Activated CD8-positive, alpha-beta T cell treated with anti-CD3 and anti-CD28 coated beads for 36 hours (primary cell): ENCODE data around the gene DHRS13. TPM values are rescaled to one million over a fixed set of nuclear protein-coding genes. Genes with fewer than 3 reads are reported as not detected.
"Not testable (repeated sequence)": the region's sequence is repeated elsewhere in the genome, so short reads cannot be mapped to it uniquely, and the experiment has no call there.

ENCODE experiments used
- ATAC-seq: fragments of 200-7000 bp; cut with Tn5 transposase; one replicate; pipeline ENCODE4 v1.10.0; 2021; ENCODE audit warnings: mild to moderate bottlenecking, moderate library complexity
- CTCF ChIA-PET: fragments of 350-600 bp; sonication (Branson Sonifier 250); formaldehyde crosslinking; loops from one replicate; lab custom pipeline; 2021; ENCODE audit warnings: antibody characterized with exemption; lab: Charles Lee
- POLR2A ChIA-PET: fragments of 350-600 bp; sonication (Branson Sonifier 250); formaldehyde crosslinking; loops from one replicate; lab custom pipeline; 2021; ENCODE audit warnings: antibody characterized with exemption; lab: Charles Lee
- DNase-seq: peaks from one replicate; pipeline ENCODE4 v3.0.0-alpha.2; 2020
- H3K27ac Mint-ChIP-seq: one replicate; pipeline ENCODE4 v1.8.0; 2021; ENCODE audit warnings: mild to moderate bottlenecking, mixed read lengths
- H3K27me3 Mint-ChIP-seq: one replicate; pipeline ENCODE4 v1.8.0; 2021; ENCODE audit warnings: mixed read lengths
- H3K36me3 Mint-ChIP-seq: one replicate; pipeline ENCODE4 v1.8.0; 2021; ENCODE audit warnings: low read depth, mixed read lengths
- H3K4me1 Mint-ChIP-seq: one replicate; pipeline ENCODE4 v1.8.0; 2021; ENCODE audit warnings: low read depth, mixed read lengths
- H3K4me3 Mint-ChIP-seq: one replicate; pipeline ENCODE4 v1.8.0; 2021; ENCODE audit warnings: mild to moderate bottlenecking, moderate library complexity, mixed read lengths
- H3K9me3 Mint-ChIP-seq: one replicate; pipeline ENCODE4 v1.8.0; 2021; ENCODE audit warnings: mixed read lengths
- intact Hi-C: fragments of 100-400 bp; cut with micrococcal nuclease; formaldehyde crosslinking; loops from one replicate; pipeline ENCODE4 v1.10.0; 2022
- microRNA-seq: library from miRNA; unstranded; fragments of <30 nt; microRNA quantifications from one replicate; pipeline ENCODE4 v1.2.0, GENCODE V29; 2022; ENCODE audit warnings: borderline microRNAs expressed, borderline replicate concordance
- total RNA-seq, 2 experiments: library from RNA; stranded (reverse); gene quantifications; one replicate each; pipeline ENCODE4 v1.2.3, GENCODE V29; 2021
- TF ChIP-seq, protein P1 (sequence below): fragments of 200-600 bp; IDR thresholded peaks from one replicate; pipeline ENCODE4 v1.8.0; 2022; ENCODE audit warnings: antibody characterized with exemption, mild to moderate bottlenecking

DHRS13 gene
- total RNA-seq, 2 experiments from 2014 or later: 37.3 to 38.2 TPM

DNA sequence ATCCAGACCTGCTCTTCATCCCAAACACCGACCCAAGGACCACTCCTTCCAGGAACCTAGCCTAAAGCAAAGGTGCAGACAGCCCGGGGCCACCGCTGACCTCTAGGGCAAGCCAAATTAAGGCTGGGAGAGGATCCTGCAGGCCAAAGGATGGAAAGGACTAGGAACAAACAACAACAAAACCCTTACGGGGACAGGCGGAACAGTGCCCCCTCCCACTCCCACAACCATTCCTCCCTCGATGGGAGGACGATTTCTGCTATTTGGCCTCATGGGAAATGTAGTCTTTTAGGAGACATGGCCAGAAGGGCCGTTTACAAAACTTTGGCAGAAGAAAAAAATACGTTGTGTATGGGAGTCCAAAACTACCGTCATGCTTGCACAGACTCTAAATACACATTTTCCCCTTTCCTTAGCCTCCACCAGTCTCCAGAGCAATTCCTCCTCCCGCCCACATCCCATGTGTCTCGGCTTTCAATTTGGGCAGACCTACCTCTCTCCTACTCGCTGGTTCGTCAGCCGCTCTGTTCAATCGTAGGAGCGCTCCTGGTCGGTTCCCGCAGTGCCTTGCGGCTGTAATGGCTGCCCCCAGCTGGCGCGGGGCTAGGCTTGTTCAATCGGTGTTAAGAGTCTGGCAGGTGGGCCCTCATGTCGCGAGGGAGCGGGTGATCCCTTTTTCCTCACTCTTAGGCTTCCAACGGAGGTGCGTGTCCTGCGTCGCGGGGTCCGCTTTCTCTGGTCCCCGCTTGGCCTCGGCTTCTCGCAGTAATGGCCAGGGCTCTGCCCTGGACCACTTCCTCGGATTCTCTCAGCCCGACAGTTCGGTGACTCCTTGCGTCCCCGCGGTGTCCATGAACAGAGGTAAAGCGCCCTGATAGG is 48.2 kb downstream of the DHRS13 start, which contains the start of gene ERAL1:
Gene ERAL1, plus strand, starts transcription at position 560 of the 879 bp plus-strand sequence. Its CDS starts 19 bp downstream, at position 579.
- intact Hi-C loops: loop anchor here (5.0 kb wide), 1 partner anchor 48 kb away; the partner anchor contains the start of gene DHRS13
- Mint-ChIP-seq H3K4me3 (peak within 1 kb of the TSS; percentile 79), H3K4me1 (peaks cover 30% of the 10 kb centered on the region), H3K27me3 (no peaks in the 10 kb centered on the region), H3K9me3 (no peaks in the 10 kb centered on the region), H3K27ac (peak within 1 kb of the TSS; percentile 88), H3K36me3 (peaks cover 10% of the 10 kb centered on the region)
- ATAC-seq (peak; percentile 99), DNase-seq (peak; percentile 93)
- TF ChIP-seq, protein P1, sequence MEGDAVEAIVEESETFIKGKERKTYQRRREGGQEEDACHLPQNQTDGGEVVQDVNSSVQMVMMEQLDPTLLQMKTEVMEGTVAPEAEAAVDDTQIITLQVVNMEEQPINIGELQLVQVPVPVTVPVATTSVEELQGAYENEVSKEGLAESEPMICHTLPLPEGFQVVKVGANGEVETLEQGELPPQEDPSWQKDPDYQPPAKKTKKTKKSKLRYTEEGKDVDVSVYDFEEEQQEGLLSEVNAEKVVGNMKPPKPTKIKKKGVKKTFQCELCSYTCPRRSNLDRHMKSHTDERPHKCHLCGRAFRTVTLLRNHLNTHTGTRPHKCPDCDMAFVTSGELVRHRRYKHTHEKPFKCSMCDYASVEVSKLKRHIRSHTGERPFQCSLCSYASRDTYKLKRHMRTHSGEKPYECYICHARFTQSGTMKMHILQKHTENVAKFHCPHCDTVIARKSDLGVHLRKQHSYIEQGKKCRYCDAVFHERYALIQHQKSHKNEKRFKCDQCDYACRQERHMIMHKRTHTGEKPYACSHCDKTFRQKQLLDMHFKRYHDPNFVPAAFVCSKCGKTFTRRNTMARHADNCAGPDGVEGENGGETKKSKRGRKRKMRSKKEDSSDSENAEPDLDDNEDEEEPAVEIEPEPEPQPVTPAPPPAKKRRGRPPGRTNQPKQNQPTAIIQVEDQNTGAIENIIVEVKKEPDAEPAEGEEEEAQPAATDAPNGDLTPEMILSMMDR: no peak
- ChIA-PET CTCF (no interaction called here), POLR2A (interaction anchor here (1.3 to 1.5 kb wide), 2 partner anchors 10 to 39 kb away, joined by 3 to 6 read pairs; no protein-coding TSS in a partner anchor)

DNA sequence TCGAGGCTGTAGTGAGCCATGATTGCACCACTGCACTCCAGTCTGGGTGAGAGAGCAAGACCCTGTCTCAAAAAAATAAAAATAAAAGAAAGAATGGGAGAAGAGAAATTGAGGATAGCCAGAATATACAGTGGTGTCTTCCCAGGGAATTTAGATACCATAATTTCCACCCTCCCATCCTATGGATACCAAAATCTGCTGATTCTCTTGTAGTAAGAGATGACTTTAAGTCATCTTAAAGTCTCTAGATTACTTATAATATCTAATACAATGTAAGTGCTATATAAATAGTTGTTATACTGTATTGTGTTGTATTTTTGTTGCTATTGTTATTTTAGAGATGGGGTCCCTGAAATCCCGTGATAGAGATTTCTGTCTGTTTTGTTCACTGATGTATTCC is 49.6 kb downstream of the DHRS13 start:
- peak overlapping the region; percentile 24 for H3K4me3 Mint-ChIP-seq
- peaks cover 6% of the 10 kb centered on the region for H3K36me3 Mint-ChIP-seq
- H3K4me1 Mint-ChIP-seq: peaks cover 32% of the 10 kb centered on the region

DNA sequence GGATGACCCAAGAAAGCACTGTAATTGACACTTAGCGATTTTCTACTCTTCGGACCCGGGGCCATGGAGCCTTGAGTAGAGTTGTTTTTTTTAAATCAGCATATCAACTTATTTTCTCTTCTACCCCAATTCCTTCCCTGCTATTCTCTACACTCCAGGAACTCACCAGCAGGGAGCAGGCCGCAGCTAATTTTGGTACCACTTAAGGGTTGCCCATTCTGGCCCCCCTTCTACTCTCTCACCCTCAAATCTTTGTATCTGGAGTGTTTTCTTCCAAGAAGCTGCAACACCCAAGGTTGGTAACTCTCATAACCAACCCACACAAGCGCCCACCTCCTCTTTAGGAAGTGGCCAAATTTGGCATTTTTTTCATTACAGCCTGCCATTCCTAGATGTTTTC is 53.6 kb downstream of the DHRS13 start:
- no peaks in the 10 kb centered on the region for H3K9me3 Mint-ChIP-seq
- ChIA-PET CTCF (interaction anchor here (0.5 to 4.3 kb wide), 36 partner anchors 10 to 268 kb away, joined by 3 to 61 read pairs (median 4); partner anchors contain the start of genes DHRS13, FLOT2 and TLCD1), POLR2A (interaction anchor here (1.2 to 1.8 kb wide), 3 partner anchors 49 to 98 kb away, joined by 3 to 7 read pairs (median 6); partner anchors contain the start of gene DHRS13)
- no peak overlapping the region for H3K4me3 Mint-ChIP-seq
- DNase-seq: peak; percentile 60
- TF ChIP-seq, protein P1: no peak
- intact Hi-C loops: no loop called here
- no peaks in the 10 kb centered on the region for H3K36me3 Mint-ChIP-seq
- peak; percentile 75 for ATAC-seq
- no peaks in the 10 kb centered on the region for H3K27me3 Mint-ChIP-seq
- H3K4me1 Mint-ChIP-seq: peaks cover 9% of the 10 kb centered on the region
- H3K27ac Mint-ChIP-seq: peak overlapping the region; percentile 24

More for the DNA sequence above, 49.6 kb downstream of the DHRS13 start:
- CTCF ChIA-PET: interaction anchor here (0.9 to 1.5 kb wide), 2 partner anchors 11 to 90 kb away, joined by 3 to 4 read pairs; partner anchors contain the start of gene FAM222B
- ATAC-seq (no peak), DNase-seq (no peak)
- intact Hi-C loops: loop anchor here (5.0 kb wide), 1 partner anchor 49 kb away; the partner anchor contains the start of gene DHRS13
- Mint-ChIP-seq H3K27ac (peak overlapping the region; percentile 20), H3K27me3 (no peaks in the 10 kb centered on the region), H3K9me3 (no peaks in the 10 kb centered on the region)
- POLR2A ChIA-PET: interaction anchor here (0.6 to 1.1 kb wide), 5 partner anchors 30 to 286 kb away, joined by 3 to 5 read pairs (median 3); no protein-coding TSS in a partner anchor
- TF ChIP-seq, protein P1: no peak

DNA sequence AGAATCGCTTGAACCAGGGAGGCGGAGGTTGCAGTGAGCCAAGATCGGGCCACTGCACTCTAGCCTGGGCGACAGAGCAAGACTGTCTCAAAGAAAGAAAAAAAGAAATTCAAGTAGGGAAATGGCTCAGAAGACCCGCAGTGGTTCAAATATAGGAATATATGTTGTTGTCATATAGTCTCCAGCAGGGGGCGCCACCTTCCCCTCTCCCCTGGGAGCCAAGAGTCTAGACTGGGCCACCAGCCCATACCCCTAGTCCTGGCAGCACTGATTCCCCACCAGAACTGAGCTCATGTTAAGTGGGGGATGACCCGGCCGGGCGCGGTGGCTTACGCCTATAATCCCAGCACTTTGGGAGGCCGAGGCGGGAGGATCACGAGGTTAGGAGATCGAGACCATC is 54.2 kb downstream of the DHRS13 start:
- H3K9me3 Mint-ChIP-seq, H3K36me3 Mint-ChIP-seq, H3K4me1 Mint-ChIP-seq, H3K27ac Mint-ChIP-seq, H3K27me3 Mint-ChIP-seq, H3K4me3 Mint-ChIP-seq, intact Hi-C loops: not testable (repeated sequence)
- ATAC-seq: peak; percentile 81
- DNase-seq: peak; percentile 82
- TF ChIP-seq, protein P1: peak; percentile 85
- ChIA-PET CTCF (interaction anchor here (0.5 to 4.3 kb wide), 37 partner anchors 10 to 268 kb away, joined by 3 to 61 read pairs (median 4); partner anchors contain the start of genes DHRS13, FLOT2 and TLCD1), POLR2A (interaction anchor here (1.2 to 1.8 kb wide), 3 partner anchors 50 to 98 kb away, joined by 3 to 7 read pairs (median 6); partner anchors contain the start of gene DHRS13)

Small RNAs within 50 kb of the gene (microRNA-seq; reads per million reads assigned to microRNA genes)
- not detected for gene MIR451B

Other genes starting within 250 kb of the DHRS13 start
- gene SDF2, start 241.2 kb downstream of the DHRS13 start, total RNA-seq: 10 to 100 TPM; 37.4 to 39.0 TPM
- gene SUPT6H, start 240.9 kb downstream of the DHRS13 start, total RNA-seq: 10 to 100 TPM; 60.3 to 63.3 TPM
- 1 to 10 TPM; 5.0 to 5.1 TPM for gene PROCA1, start 191.2 kb downstream of the DHRS13 start, total RNA-seq
- gene RAB34, start 185.2 kb downstream of the DHRS13 start, total RNA-seq: 10 to 100 TPM in 1 of 2 experiments, 1 to 10 TPM in 1; 9.8 to 14.4 TPM
- gene RPL23A, start 183.1 kb downstream of the DHRS13 start, total RNA-seq: 1,000 to 10,000 TPM; 2,633 to 2,644 TPM
- gene TLCD1, start 176.8 kb downstream of the DHRS13 start, total RNA-seq: 1 to 10 TPM; 6.5 to 8.7 TPM
- gene NEK8, start 174.3 kb downstream of the DHRS13 start, total RNA-seq: 1 to 10 TPM; 3.6 to 3.9 TPM
- 100 to 1,000 TPM; 140 to 151 TPM for gene TRAF4, start 159.1 kb downstream of the DHRS13 start, total RNA-seq
- 10 to 100 TPM; 14.7 to 15.2 TPM for gene FAM222B, start 60.3 kb downstream of the DHRS13 start, total RNA-seq
- gene ERAL1, start 48.1 kb downstream of the DHRS13 start, total RNA-seq: 10 to 100 TPM; 58.2 to 60.0 TPM
- gene FLOT2, start 5.3 kb downstream of the DHRS13 start, total RNA-seq: 10 to 100 TPM; 59.7 to 60.1 TPM
- gene PHF12, start 48.4 kb upstream of the DHRS13 start, total RNA-seq: 10 to 100 TPM; 45.7 to 52.6 TPM
- not detected for gene SEZ6, start 103.0 kb upstream of the DHRS13 start, total RNA-seq
- gene PIPOX, start 140.1 kb upstream of the DHRS13 start, total RNA-seq: 1 to 10 TPM; 3.0 TPM